ENCODE data around the gene TARS3.
"Not testable (repeated sequence)": the region's sequence is repeated elsewhere in the genome, so short reads cannot be mapped to it uniquely, and the experiment has no call there.

TARS3 gene

GRCh38 chr15:101723874-101724674 is at the start of gene TARS3:
TSS of gene TARS3 (minus strand) at chr15:101724473. CDS start at chr15:101724387, 86 bp downstream.
- peak; percentile 91 to 92 for DNase-seq (ENCODE audit: low read depth in 1 of 2, low spot score in 1 of 2)

DNA sequence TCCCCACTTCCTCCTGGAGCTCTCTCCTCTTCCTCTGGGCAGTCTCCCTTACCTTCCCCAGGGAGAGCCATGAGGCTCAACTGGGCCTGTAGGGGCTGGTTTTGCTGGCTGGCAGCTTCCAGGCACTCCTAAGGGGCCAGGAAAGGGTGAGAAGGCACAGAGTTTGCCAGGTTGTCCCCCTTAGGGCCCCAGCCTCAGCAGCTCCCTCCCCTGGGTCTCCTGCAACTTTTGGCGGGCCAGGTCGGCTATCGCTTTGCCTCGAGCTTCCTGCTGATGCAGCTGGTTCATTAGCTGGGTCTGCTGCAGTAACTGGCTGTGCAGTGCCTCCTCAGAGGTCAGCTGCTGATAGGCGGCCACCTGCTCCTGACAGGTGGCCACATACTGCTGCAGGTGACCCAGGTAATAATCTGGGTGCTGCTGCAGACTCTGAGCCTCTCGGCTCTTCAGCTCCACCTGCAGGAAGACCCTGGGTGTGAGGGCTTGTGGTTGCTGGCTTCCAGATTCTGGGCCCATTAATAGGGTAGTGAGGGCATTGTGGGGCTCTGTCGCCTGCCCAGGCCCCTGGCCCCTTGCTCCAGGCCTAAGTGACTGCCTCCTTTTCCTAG is 49.3 kb upstream of the TARS3 start:
- DNase-seq (ENCODE audit: low read depth in 1 of 2, low spot score in 1 of 2) = no peak

GRCh38 chr15:101772921-101773320 is 48.6 kb upstream of the TARS3 start:
- no peak for DNase-seq (ENCODE audit: low read depth in 1 of 2, low spot score in 1 of 2)

- DNase-seq (ENCODE audit: low read depth in 1 of 2, low spot score in 1 of 2) = not testable (repeated sequence)
These were observed 42.9 kb upstream of the TARS3 start for GRCh38 chr15:101767083-101767640.

- no peak for DNase-seq (ENCODE audit: low read depth in 1 of 2, low spot score in 1 of 2)
These were observed 41.6 kb upstream of the TARS3 start for GRCh38 chr15:101765772-101766456.

GRCh38 chr15:101765340-101765671 is 41.0 kb upstream of the TARS3 start:
- not testable (repeated sequence) for DNase-seq (ENCODE audit: low read depth in 1 of 2, low spot score in 1 of 2)

DNA sequence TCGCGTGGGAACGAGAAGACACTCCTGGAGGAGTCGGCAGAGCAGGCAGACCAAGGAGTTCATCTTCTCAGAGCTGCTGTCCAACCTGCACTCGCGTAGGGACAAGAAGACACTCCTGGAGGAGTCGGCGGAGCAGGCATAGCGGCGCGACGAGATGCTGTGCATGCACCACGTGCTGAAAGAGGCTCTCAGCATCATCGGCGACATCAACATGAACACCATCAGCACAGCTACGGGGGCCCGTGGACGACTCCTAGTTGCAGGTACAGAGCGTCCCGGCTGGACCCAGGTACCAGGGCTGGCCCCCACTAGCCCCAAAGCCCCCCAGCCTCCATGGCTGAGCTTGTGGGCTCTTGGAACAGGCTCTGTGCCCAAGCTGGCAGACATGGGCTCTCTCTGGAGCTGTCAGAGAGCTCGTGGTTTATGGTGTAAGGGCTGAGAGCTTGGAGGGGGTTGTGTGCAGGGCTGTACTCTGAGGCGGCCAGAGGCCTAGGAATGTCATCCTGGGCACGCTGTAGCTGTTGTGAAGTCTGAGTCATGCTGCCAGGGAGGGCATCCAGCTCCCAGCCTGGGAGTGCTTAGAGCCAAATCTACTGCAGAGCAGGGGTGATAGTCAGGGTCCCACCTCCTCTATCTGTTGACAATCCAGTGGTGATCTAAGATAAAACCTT is 40.5 kb upstream of the TARS3 start:
- not testable (repeated sequence) for DNase-seq (ENCODE audit: low read depth in 1 of 2, low spot score in 1 of 2)

GRCh38 chr15:101746716-101747082 is 22.4 kb upstream of the TARS3 start:
- DNase-seq (ENCODE audit: low read depth in 1 of 2, low spot score in 1 of 2) = not testable (repeated sequence)

DNA sequence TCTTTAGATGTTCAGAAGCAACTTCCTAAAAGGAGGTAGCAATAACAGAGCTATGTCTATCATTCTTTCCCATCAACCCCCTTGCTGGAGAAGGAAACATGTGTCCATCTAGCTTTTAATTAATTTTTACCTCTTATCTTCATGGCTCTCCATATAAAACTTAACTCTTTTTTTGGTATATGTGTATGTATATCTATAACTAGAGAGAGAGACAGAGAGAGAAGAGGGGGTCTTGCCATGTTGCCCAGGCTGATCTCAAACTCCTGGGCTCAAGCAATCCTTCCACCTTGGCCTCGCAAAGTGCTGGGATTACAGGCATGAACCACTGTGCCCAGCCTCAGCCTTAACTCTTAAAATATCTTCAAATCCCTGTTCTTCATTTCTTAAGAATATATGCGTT is 10.6 kb upstream of the TARS3 start:
- not testable (repeated sequence) for DNase-seq (ENCODE audit: low read depth in 1 of 2, low spot score in 1 of 2)

- DNase-seq (ENCODE audit: low read depth in 1 of 2, low spot score in 1 of 2) = no peak
These were observed 9.3 kb upstream of the TARS3 start for GRCh38 chr15:101733545-101733944.

- DNase-seq (ENCODE audit: low read depth in 1 of 2, low spot score in 1 of 2) = no peak
These were observed 8.5 kb upstream of the TARS3 start for GRCh38 chr15:101732772-101733171.

GRCh38 chr15:101731746-101732145 is 7.5 kb upstream of the TARS3 start:
- no peak for DNase-seq (ENCODE audit: low read depth in 1 of 2, low spot score in 1 of 2)

DNA sequence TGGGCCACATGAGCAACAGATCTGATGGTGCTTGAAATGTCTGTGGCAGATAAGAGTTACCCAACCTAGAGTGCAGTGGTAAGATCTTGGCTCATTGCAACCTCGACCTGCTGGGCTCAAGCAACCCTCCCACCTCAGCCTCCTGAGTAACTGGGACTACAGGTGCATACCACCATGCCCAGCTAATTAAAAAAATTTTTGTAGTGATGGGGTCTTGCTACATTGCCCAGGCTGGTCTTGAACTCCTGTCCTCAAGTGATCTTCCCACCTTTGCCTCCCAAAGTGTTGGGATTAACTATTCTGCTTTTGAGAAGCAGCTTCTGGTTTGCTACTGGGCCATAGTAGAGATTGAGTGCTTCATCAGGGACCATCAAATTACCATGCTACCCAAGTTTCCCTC is 2.9 kb upstream of the TARS3 start:
- DNase-seq (ENCODE audit: low read depth in 1 of 2, low spot score in 1 of 2) = no peak

DNA sequence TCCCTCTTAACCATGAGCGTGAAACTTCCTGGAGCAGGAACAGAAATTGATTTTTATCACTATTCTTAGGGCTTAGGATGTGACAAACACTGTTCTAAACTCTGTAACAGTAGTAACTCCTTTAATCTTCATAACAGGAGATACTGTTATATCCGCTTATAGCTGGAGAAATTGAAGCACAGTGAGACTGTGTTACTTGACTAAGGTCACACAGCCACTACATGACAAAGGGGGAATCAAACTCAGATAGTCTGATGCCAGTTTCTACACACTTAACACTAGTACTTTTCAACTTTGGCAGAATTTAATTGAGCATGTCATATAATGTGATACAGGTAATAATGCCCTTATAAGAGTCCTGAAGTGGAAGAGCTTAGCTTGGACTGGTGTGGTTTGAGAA is 800 bp upstream of the TARS3 start:
- DNase-seq (ENCODE audit: low read depth in 1 of 2, low spot score in 1 of 2) = no peak

DNA sequence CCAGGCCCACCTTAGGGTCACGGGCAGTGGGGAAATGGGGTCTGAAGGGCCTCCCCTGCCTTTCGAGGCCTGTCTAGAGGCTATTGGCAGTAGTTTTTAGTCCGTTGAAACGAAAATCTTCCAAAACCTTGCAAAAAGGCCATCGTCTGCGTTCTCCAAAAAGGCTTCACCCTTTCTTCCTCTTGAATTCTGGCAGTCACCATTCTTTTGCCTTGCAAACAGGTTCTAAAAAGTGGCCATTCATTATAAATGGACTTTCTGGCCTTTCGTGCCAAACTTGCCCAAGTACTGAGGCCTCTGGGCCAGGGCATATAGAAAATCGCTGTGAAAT is 367 bp upstream of the TARS3 start:
- DNase-seq (ENCODE audit: low read depth in 1 of 2, low spot score in 1 of 2) = no peak

DNA sequence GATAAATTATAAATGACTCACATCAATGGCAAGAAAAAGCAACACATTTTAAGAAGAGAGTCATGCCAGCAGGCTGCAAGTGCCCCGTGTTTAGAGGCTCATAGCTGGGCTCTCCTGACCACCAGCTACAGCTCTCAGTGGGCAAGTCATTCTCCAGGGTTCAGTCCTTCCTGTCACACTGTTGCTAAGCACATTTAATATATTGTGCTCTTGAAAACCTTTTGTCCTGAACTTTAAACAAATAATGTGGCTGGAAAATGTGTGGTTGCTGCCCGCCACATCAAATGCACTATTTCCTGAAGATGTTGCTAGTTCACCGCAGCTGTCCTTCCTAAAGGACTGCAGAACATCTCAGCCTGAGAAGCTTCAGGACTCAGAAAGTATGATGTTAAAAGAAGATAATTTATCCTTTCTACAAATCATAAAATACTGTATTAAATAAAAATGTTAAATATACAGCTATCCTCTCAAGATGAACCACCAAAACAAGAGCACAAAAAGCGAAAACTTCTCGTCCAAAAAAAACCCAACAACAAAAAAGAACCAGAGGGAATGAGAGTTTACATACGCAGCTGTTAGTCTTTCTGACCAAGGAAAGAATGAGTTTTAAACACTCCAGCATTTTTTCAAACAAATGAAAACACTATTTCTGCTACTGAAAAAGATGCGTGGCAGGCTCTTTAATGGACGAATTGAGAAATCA is 951 bp downstream of the TARS3 start:
- no peak for DNase-seq (ENCODE audit: low read depth in 1 of 2, low spot score in 1 of 2)

DNA sequence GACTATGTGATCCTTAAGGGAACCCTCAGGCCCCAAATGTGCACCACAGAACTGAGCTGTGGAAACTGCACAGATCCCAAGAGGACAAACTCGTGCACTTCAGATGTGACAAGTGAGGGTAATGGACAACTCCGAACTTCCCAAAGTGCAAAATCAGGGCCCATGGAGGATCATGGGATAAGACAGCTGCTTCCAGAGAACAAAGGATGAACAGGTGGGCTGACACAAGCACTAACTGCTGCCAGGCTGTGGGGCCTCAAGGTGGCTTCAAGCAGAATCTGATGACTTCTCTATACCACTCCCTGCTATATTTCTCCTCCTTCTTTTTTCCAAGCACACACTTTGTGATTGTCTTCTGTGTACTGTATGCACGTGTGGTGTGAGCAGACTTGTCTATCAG is 5.4 kb downstream of the TARS3 start:
- DNase-seq (ENCODE audit: low read depth in 1 of 2, low spot score in 1 of 2) = no peak

GRCh38 chr15:101712078-101712477 is 12.2 kb downstream of the TARS3 start:
- no peak for DNase-seq (ENCODE audit: low read depth in 1 of 2, low spot score in 1 of 2)

- DNase-seq (ENCODE audit: low read depth in 1 of 2, low spot score in 1 of 2) = no peak
These were observed 13.5 kb downstream of the TARS3 start for GRCh38 chr15:101710806-101711205.

GRCh38 chr15:101709466-101709865 is 14.8 kb downstream of the TARS3 start:
- DNase-seq (ENCODE audit: low read depth in 1 of 2, low spot score in 1 of 2) = no peak

DNA sequence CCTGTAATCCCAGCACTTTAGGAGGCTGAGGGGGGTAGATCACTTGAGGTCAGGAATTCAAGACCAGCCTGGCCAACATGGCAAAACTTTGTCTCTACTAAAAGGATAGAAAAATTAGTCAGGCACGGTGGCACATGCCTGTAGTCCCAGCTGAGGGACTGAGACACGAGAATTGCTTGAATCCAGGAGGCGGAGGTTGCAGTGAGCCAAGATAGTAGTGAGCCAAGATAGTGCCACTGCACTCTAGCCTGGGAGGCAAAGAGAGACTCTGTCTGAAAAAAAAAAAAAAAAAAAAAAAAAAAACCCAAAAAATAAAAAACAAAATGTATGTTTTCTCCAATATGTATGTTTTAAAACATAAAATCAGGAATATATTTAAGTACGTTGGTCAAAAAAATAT is 16.3 kb downstream of the TARS3 start:
- no peak for DNase-seq (ENCODE audit: low read depth in 1 of 2, low spot score in 1 of 2)

Data from activated T-helper 1 cell treated with anti-CD3 and anti-CD28 coated beads, Interleukin-2, amount 50 U/mL, for 16 hours (primary cell).